ENCODE results near the gene MAGEH1.

The MAGEH1 gene

DNA sequence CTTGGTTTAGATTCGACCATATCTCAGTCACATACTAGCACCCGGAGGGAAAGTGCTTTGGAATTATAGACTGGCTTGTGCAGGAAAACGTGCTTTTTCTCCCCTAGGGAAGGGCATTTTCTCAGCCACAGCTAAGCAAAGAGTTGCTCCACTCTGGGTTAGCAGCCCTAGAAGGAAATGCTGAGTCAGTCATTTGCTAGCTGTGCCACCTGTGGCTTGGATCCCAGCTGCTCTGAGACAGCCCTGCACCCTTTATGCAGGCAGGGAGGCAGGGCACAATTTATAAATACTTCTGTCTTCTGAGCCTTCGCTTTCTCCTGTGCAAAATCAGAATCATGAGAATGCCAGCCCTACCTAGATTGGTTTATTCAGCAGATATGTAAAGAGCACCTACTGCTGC is 39.0 kb downstream of the MAGEH1 start:
- DNase-seq: no peak

All from T-helper 1 cell (primary cell).